ENCODE measurements around the gene MYLIP.

Gene MYLIP

DNA sequence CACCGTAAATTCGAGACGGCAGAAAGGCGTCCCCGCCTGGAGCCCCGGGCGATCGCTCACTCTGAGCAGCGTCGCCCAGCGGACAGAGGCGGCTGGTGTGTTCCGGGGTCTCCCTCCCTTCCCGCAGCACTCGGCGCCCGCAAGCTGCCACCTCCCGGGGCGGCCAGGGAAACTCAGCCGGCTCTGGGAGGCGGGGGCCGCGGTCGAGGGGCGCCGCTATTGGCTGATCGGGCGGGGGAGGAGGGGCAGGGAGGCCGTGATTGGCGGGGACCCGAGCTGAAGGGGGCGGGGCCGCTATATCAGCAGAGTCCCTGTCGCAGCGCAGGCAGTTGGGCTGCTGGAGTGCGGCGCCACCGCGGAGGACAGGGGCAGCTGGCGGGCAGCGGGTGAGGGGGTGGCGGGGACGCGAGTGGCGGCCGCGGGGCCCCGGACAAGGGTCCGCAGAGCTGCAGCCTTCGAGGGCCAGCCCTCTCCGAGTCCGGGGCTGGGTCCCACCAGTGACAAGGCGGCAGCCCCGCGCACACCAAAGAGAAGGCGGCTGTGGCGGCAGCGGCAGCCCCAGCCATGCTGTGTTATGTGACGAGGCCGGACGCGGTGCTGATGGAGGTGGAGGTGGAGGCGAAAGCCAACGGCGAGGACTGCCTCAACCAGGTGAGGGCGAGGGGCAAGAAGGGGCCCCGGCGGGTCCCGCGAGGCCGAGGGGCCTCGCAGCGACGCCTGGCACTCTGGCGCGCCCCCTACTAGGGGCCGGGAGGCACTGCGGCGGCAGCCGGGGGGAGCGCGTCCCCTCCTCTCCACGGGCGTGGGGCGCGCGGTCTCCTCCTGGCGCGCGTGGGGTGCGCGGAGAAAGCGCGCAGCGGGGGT lies at the start of gene MYLIP:
TSS of gene MYLIP (plus strand) at position 328 of the 864 bp plus-strand sequence. CDS start at position 565, 237 bp downstream.
- DNase-seq (ENCODE audit: low spot score): peak; percentile 99

DNA sequence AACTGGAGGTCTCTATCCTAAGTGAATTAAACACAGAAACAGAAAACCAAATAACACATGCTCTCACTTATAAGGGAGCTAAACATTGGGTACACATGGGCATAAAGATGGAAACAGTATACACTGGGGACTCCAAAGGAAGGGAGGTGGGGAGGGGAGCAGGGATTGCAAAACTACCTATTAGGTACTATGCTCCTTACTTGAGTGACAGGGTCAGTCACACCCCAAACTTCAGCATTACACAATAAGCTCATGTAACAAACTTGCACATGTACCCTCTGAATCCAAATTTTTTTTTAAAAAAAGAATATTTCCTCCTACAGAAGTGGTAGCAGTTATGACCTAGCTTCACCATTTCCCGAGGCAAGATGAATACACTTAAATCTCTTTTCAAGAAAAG lies 49.5 kb upstream of the MYLIP start:
- DNase-seq (ENCODE audit: low spot score): no peak

DNA sequence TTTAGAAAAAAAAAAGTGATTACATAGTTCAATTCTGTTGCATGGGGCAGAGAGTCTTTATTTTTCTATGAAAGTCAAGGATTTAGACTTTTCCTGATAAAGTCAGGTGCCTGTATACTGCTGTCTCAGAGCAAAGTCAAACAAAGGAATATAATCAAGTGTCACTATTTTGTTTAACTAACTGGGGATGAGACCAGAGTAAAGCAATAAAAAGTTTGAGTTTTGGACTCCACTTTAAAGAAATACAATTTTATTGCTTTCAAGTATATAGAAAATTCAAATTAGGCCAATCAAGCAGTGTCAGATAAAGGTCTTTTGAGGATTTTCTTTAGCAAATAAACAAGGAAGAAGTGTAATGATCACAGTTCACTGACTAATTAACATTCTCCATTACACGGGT lies 48.7 kb upstream of the MYLIP start:
- no peak for DNase-seq (ENCODE audit: low spot score)

DNA sequence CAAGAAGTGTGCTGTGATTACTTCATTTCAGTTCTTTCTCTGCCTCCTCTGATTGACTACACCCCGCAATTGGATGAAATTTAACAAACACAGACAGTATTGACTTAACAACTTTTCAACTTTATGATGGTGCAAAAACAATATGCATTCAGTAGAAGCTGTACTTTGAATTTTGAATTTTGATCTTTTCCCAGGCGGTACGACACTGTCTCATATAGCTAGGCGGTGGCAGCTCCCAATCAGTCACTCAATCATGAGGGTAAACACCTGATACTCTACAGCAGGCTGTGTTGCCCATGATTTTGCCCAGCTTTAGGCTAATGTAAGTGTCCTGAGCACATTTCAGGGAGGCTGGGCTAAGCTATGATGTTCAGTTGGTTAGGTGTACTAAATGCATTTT lies 47.6 kb upstream of the MYLIP start:
- no peak for DNase-seq (ENCODE audit: low spot score)

DNA sequence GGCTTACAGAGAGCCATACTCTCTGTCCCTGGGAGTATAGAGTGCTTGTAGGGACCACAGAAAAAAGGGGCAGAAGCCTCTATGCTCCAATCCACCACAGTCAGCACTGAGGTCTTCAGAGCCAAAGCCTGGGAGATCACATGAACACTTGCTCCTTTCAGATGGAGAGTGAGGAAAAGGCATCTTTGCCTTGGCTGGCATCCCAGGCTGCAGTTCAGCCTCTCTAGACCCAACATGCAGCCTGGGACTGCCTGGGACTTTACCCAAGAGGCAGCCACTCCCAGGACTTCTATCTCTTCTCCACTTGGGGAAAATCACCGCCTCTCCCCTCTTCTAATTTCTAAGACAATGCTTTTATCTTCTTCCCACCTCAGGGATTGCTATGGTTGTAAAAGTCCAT lies 46.5 kb upstream of the MYLIP start:
- DNase-seq (ENCODE audit: low spot score): no peak

DNA sequence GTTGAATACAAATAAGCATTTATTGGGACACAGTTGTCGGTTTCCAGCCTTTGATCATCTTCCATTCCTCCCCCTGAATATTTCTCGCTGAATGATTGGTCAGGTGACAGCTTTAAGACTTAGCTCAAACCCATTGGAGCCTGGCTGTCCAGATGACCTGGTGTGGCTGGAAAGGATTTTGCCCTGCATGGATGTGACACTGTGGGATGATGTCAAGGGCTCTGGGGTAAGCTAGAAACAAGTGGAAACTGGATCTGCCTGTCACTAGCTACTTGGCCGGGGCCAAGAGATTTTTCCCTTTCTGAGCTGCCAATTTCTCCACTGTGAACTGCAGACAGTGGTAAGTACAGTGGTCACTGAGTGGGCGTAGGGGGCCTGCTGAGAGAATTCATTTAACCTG lies 41.9 kb upstream of the MYLIP start:
- DNase-seq (ENCODE audit: low spot score): no peak

DNA sequence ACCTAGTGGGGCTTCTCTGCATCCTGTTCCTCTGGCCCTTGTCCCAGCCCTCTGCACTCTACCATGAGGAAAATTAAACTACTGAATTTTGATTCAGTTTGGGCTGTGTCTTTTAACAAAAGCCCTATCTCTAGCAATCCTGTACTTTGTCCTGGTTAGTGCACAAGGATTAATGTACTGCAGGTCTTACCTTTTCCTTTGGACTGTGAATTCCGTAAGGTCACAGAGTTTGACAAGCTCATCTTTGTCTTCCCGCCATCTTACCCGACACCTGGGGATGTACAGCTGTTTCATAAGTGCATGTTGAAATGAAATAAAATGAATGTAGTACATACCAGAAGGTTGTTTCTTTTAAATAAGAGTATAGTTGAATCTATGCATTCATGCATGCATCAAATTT lies 41.5 kb upstream of the MYLIP start:
- no peak for DNase-seq (ENCODE audit: low spot score)

DNA sequence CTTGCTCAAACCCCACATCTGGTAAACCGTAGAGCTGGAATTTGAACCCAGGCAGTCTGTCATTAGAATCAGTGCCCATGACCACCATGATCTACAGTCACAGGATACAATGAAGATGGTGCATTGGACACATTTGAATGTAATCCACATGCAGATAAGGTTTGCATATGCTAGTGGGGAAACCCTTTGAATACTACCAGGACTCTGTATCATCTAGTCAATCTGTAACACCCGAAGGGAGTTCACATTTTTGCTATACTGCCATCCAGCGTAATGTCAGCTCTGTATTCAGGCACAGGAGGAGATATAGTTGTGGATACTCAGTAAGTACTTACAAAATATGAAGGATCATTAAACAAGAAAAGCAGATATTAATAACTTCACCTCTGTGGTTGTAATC lies 40.5 kb upstream of the MYLIP start:
- no peak for DNase-seq (ENCODE audit: low spot score)

DNA sequence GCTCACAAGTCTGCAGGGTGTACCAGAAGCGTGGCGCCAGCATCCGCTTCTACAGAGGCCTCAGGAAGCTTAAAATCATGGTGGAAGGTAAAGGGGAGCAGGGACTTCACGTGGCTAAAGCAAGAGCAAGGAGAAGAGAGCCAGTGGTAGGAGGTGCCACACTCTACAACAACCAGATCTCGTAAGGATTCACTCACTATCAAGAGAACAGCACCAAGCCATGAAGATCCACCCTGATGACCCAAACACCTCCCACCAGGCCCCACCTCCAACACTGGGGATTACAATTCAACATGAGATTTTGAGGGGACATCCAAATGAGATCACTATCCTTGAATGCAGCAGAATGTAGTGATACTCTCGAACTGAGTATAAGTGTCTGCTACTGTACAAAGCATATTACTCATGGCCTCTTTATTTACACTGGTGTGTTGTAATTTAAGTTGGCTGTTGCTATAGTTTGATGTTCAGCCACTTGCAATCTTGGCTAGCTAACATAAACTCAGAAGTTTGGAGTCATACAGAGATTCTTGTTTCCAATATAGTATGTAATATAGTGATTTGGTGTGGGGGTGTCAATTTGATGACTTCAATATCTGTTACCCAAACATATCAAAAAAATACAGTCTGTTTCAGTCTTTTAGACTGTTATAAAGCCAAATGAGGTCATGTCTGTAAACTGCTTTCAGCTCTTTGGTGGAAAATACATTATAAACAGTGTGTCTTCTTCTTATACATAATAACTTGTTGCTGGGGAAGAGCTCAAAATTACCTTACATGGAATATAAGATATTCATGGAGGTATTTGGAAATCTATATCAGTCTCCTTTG lies 39.4 kb upstream of the MYLIP start:
- DNase-seq (ENCODE audit: low spot score): no peak

DNA sequence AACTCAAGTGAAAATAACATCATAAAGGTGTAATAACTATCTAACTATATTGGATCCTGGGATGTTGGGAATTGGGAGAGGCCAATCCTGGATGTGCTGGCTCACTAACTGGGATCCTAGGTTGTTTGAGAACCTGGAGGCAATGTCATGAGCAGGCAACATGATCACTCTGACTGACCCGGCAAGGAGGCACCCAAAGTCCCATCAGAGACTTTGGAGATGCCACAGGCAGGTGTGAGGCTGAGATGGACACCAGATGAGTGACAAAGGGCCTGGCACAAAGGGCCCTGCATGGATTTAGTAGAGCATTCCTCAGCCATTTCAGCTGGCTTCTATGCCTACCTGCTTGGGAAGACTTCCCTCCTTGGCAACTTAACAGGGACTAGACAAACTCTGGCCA lies 38.4 kb upstream of the MYLIP start:
- no peak for DNase-seq (ENCODE audit: low spot score)

DNA sequence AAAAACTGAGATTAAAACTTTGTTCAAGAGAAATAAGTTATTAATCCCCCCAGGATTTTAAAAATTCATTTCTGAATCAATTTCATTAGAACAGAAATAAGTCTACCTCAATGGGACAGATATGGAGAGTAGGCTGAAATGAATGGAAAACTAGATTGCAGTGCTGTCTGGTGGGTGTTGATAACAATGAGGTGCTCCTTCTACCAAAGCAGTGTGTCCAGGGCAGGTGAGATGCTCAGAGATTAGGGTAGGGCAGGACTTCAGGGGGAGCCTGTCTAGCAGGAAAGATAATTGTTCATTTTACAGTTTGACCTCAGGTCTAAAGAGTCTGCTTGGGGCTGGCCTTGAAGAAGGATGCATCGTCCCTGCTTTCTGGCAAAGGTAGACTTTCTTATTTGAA lies 38.0 kb upstream of the MYLIP start:
- no peak for DNase-seq (ENCODE audit: low spot score)

DNA sequence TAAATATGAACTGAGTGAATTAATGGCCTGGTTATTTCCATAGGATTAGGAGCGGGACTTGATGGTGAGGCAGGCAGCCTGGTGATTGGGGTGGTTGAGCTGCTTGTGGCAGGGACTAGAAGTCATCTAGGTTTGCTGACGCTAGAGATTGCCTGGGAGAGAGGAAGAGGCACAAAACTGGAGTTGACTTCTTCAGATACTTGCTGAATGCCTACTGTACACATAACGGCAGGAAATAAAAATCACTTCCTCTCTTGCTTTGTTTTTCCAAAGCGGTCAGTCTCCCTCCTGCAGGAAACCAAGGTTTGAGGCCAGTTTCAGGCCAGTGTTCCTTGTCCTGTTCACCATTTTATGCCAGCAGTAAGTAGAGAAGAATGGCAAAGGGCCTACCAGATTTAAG lies 36.7 kb upstream of the MYLIP start:
- no peak for DNase-seq (ENCODE audit: low spot score)

DNA sequence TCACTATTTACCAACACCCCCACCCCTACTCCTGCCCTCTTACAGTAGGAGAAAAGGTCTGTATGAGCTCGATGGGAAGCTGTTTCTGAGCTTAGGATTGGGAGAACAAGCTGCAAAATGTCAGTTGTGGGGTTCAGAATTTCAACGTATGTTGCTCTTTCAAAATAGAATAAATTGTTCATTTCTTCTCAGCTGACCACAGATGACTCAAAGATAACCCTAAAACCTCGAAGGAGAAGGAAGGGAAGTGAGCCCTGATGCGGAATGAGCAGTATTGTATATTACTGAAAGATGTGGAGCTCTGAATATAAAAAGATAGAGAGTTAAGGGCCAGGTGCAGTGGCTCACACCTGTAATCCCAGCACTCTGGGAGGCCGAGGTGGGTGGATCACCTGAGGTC lies 35.9 kb upstream of the MYLIP start:
- DNase-seq (ENCODE audit: low spot score): no peak

DNA sequence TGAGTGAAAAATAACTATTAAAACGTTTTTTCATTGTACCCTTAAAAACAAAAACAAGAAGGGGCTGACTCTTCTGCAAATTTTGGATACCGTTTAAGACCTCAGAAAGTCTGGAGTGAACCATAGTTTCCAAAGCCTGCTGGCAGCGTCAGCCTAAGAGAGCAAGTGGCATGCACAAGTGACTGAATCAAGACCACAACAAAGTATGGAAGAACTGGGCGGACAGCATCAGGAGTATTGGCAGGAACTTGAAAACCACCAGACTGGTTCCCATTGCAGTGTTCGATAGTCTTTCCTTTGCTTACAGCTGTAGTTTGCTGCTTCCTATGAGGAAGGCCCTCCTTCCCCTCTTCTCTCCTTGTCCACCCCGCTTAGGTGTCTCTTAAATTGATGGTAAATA lies 33.7 kb upstream of the MYLIP start:
- no peak for DNase-seq (ENCODE audit: low spot score)

DNA sequence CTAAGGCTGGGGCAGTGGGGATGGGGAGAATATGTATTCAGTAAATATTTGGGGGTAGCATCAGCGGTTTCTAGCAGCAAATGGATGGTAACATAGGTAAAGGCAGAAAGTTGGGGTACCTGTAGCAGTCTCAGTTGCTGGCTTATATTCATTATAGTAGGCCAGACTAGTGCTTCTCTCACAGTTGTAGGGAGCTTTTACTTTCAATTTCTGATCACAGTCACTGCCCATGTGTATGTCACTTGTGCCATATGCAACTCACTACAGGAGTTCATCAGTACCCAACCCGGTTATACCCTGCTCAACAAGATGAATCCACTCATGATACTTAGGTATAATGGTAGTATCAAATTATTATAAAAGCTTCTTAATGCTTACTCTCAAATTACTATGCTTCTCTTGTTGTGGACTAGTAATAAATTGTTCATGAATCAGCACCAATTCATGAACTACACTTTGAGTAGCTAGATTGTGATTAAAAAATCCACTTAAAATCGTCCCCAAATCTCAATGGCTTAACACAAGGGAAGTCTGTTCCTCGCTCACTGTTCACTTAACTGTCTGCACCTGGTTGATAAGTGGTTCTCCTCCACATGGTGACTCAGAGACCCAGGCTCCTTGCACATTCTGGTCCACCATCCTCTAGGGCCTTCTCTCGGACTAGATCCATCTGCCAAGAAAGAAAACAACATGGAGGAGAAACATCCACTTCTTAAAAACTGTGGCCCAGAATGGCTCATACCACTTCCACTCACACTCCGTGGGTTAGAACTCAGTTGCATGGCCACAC lies 31.3 kb upstream of the MYLIP start:
- no peak for DNase-seq (ENCODE audit: low spot score)

DNA sequence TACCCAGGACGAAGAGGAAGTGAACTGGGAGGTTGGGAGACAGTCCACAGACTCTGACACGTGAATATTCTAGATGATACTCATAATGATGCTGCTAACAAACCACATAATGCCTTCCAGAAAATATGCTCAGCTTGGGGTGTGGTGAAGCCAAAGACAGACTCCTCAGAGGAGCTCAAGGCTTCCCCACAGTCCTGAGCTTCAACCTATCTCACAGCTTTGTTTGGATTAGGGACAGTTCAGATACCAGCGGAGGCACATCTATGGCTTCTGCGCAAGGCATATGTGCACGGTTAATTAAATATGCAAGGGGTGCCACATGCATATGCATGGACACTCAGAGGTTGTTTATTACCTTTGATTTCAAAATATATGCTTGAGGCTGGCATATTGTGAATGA lies 30.7 kb upstream of the MYLIP start:
- no peak for DNase-seq (ENCODE audit: low spot score)

DNA sequence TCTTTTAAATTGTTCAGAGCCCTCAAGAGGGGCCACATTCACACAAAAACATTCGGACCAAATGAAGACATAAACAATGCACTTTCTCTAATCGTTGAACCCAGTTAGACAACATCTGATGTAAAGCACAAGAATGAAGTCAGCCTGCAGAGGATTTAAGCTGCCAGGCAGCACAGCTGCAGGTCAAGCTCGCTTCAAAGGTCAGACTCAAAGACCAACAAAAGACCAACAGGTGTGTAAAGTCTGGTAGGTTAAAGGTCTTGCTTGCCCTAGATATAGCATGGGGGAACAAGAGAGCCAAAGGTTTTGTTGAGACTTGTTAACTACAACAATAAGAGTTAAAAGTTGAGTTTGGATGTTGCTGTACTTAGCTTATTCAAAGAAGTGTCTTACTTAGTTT lies 26.7 kb upstream of the MYLIP start:
- DNase-seq (ENCODE audit: low spot score): no peak

DNA sequence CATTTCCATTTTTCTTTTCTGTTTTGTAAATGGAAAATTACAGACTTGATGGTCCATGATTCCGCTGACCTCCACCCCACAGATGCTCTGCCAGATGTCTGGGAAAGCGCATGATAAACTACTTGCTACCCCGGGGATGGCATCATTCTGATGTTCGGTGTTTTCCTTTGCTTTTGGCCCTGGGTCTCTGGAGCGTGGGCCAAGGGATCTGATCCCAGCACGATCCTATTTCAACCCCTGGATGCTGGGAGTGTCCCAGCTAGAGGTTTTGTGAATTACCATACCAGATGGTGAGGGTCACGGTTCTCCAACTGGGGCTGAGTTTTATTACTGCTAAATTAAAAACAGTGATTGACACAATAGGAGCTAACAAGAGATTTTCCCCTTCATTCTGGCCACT lies 25.2 kb upstream of the MYLIP start:
- DNase-seq (ENCODE audit: low spot score): peak; percentile 73

DNA sequence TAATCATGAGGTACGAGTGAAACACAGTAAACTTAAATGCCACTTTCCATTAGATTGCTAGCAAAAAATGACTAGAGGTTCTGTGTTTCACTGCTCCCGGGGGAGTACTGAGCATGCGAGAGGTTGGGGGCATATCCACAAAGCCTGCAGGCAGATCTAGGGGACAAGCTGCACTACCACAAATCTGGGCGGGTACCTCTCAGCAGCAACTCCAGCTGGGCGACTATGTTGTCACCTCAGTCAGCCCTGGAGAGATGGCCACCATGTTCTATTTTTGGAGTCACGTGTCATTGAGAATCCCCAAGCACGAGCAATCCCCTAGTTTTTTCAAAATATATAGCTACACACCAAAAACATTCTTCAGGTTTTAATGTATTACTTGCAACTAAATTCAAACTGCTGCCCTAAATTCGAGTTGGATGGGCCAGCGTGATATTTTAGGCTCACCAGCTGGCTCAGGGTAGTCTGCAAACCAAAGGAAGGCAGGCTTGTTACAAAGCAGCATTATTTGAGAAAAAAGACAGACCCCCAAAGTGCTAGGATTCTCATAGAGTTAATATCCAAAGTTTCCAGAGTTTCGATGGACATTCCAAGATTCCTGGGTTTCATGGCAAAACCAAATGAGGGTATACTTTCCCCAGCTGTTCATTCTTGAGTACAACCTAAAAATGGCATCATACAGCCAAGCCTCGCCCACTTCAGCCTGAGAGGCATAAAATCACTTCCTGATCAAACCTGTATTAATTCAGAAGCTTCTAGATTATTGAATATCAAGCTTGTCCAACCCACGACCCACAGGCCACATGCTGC lies 24.1 kb upstream of the MYLIP start:
- no peak for DNase-seq (ENCODE audit: low spot score)

DNA sequence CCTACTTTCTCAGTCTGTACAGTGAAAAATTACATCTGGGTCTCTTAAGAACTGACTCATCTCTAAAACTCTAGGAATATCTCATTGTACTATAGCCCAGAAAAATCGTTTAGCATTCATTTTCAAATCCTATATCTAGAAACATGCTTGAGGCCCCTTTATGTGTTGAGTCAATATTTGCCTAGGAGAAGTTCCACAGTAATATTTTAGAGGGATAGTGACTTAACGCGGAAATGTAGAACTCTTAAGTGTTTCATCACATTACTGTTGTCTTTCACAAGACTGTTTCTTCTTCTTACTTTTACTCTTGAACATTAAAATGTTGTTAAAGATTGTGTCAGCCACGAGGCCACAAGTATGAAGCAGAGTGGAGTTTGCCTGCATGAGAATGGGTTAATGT lies 23.0 kb upstream of the MYLIP start:
- no peak for DNase-seq (ENCODE audit: low spot score)

DNA sequence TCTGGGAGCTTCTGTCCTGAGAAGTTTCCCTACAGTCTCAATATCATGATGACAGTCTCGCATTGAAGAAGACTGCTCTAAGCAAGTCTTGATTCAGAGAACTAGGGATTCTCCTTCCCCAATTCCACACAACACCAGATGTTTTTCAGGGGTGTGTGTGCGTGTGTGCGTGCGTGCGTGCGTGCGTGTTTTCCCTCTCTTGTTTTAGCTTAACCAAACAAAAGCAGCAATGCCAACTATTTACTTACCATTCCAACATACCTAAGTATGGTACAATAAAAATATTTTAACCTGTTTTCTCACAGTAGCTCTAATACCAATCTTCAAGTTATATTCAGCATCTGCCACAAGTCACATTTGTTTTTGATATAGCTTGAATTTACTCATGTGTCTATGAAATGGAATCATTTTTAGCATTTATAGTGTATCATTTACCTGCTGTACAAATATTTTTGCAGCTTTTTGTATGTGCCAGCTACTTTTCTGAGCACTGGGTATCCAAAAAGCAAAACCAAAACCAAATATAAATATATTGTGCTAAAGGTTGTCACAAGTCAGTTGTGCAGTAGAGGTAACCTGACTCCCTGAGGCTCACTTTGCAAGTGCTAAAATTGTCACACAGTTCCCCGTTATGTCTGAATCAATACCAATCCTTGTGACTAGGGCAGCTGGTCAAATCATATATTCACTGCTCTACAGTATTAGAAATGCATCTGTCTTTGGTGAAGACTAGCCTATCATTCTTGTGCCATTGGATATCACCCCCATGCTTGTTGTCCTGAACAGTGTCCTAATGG lies 21.7 kb upstream of the MYLIP start:
- DNase-seq (ENCODE audit: low spot score): no peak

All from left forelimb (tissue), 1 donor.